Measurements from ENCODE around the gene IER3.
A peak's percentile ranks its signal among the peaks of the same experiment; 100 is the strongest.

Gene IER3

DNA sequence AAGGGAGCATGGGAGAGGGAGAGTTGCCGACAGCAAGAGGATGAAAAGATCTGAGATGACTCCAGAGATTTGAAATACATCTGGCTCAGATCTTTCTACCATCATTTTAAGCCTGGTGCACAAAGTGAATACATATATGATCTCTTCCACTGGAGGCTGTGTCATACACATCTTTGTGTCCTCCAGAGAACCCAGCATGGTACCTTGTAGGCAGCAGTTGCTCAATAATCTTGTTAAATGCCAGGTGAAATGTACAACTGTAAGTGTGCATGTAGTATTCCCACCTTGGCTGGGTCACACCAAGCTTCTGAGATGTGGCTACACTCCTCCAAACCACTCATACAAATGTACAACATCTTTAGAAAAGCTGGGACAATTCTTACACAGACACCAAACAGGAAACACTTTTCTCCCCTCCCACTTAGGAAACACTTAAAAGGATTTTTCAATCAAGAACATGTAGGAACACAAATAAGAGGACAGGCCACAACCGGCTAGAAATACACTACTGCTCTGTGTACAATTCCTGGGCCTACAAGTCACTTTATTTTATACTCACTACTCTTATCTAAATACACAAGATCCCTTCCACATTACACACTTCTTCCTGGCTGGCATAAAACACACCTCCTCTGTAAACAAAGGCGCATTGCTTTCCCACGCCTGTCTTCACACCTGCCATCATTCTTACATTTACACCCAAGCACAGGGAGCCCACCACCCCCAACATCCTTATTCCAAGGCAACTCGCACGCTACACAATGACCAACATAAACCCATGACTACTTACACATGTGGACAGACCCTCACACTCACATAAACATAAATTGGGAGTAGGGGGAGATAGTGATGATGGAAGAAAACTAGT is 3.8 kb upstream of the IER3 start:
- no peak for DNase-seq

DNA sequence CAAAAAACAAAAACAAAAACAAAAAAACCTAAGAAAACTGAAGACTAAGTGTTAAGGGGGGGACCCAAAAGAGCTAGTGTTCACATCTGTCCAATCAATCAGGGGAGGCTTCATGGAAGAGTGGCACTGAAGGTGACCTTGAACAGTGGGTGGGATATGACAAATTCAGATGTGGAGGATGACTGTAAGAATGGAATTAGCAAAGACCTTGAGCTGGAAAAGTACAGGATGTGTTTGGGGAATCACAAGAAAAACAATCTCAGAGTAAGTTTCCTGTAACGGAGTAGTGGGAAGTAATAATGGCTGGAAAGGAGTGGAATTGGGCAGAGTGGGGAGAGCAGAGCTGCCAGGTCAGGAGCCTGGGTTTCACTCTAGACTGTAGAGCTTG is 2.9 kb upstream of the IER3 start:
- no peak for DNase-seq

GRCh38 chr6:30743099-30744053 is 971 bp downstream of the IER3 start:
- DNase-seq, result peak in 3 of 5 experiments; percentile 21 to 49 (median 23)

DNA sequence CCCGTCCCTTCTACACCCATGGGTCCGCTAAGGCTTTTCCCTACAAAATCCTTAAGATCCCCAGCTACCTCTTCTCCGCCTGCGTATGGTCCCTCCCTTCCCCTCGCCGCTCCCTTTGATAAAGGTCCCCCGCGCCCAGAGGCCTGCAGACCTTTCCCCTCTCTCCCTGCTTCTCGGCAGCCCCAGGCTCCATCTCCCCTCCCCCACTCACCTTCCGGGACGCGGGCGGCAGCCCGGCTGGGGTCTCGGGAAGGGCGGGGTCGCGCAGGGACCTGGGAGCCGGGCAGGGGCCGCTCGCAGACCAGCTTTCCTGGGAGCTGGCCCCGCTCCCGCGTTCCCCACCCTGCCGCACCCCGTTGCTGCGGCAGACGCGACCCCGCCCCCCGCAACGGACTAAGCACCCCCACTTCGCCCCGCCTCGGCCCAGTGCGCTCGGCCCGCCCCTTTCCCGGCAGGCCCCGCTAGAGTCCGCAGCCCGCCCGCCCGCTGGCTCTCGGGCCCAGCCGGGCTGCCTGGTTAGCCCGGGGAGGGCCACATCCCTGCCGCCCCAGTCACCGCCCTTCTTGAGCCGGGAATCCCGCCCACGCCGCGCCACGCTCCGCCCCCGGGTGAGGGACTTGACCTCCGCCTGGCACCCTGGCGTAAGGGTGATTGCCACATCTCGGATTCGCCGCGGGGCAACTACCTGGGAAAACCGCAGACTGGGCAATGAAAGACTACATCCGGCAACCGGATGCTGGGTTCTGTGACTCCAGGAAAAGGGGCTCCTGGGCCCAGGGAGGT is 1.8 kb downstream of the IER3 start, which contains the start of gene FLOT1:
Gene FLOT1 (minus strand): TSS at position 372 of the 783 bp plus-strand sequence. CDS start 498 bp downstream, outside the sequence.
- DNase-seq, result peak; percentile 65 to 89 (median 78)

- DNase-seq, result no peak
These were observed 2.5 kb downstream of the IER3 start for GRCh38 chr6:30741789-30742315.

DNA sequence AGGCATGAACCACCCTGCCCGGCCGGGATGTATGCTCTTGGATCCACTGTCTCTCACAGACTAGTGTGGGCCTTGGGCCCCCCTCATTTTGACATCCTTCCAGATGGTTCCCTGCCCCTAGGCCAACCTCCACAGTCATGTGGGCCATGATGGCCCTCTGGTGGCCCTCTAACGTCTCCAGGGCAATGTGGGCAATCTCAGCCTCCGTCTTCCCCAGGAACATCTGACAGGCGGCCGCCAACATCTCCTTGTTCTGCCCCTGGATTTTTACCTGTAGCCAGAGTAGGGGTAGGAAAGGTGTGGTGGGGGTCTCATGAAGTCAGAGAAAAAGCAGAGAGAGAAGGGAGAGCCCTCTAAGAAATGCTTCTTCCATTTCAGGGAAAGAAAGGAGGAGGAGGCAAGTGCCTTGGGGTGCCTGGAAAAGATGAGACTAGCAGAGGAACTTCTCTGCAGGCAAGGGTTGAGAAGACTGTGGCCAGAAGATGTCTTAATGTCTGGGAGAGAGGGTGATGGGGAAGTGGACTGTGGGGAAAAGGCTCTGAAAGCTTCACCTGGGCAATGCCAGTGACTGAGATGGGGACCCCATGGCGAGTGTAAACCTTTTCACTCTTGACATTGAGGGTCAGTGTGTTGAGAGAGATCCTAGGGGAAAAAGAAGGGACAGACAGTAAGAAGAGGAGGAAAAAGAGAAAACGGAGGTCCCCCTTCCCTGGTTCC is 3.1 kb downstream of the IER3 start:
- no peak for DNase-seq

DNA sequence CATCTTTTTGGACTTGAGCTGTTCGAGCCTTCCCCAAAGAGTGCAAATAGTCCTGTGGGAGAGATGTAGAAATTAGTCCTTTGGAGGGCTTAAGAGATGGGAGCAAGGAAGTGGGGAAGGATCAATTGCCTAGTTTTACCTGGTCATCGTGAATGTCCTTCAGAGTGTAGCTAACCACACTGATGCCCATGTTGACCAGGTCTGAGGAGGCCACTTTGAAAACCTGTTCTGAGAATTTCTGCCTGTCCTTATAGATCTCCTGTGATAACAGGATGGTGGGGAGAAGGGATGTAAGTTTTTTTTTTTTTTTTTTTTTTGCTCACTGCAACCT is 3.8 kb downstream of the IER3 start:
- no peak for DNase-seq

GRCh38 chr6:30738532-30738931 is 5.8 kb downstream of the IER3 start:
- no peak for DNase-seq

DNA sequence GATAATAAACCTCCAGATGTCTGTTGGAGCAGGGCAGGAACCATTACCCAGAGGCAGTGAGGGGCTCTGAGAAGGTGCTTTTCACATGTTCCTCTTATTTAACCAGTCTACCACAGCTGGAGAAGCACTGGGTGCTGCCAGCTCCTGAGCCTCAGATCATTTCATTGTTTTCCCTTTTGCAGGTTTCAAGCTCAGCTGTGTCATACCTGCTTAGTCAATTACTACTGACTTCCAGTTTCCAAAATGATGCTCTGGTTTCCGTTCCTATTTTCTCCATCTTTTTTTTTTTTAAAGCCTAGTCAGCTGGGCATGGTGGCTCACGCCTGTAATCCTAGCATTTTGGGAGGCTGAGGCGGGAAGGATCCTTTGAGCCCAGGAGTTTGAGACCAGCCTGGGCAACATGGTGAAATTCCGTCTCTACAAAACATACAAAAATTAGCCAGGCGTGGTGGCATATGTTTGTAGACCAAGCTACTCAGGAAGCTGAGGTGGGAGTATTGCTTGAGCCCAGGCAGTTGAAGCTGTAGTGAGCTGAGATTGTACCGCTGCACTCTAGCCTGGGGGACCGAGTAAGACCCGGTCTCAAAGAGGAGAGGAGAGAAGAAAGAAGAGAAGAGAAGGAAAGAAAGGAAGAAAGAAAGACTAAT is 8.6 kb downstream of the IER3 start:
- no peak for DNase-seq

DNA sequence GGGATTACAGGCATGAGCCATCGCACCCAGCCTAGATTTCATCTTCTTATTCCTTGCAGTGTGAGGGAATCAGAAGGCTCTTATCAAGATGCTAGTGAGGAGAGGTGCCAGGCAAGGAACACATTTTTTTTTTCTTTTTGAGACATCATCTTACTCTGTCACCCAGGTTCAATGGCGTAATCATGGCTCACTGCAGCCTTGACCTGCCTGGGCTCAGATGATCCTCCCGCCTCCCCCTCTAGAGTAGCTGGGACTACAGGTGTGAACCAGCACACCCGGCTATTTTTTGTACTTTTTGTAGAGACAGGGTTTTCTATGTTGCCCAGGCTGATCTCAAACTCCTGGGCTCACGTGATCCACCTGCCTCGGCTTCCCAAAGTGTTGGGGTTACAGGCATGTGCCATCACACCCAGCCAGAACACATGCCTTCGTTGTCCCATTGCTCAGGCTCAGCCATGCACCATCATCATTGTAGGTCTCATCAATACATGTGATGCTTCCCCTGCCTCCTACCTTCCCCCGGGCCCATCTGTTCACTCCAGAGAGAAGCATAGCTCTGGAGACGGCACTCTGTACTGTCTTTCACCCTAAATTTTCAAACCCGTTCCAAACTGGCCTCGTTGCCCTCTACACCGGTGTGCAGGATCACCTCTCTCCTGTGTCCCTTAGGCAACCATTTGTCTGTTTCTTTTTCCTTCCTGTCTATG is 12.0 kb downstream of the IER3 start:
- DNase-seq, result no peak

- peak; percentile 67 to 91 (median 78) for DNase-seq
These were observed 13.5 kb downstream of the IER3 start for GRCh38 chr6:30730601-30731435.

DNA sequence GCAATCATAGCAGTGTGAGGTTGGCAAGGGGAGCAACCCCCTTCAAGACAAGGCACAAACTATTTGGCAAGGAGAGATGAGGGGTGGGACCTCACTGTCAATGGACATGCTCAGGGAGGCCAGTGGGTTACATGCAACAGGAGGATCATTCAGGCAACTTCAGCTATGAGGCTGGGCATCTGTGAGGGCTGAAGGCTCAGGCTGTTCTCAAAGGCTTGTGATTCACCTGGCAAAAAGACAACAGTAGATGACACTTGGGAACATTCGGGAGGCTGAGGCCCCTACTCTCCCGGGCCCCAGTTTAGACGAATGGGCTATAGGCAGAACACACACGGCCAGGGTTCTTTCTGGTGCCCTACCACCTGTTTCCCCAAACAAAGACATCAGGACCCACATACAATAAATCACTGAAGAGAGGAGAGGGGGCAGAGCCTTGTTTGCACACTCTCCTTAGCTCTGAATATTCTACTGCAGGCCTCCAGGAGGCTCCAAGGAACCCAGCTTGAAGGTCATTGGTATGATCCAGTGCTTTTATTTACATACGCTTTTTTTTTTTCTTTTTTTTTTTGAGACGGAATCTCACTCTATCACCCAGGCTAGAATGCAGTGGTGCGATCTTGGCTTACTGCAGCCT is 16.3 kb downstream of the IER3 start:
- no peak for DNase-seq

- no peak for DNase-seq
These were observed 17.6 kb downstream of the IER3 start for GRCh38 chr6:30726506-30727413.

GRCh38 chr6:30725713-30726505 is 18.4 kb downstream of the IER3 start:
- DNase-seq, result no peak

GRCh38 chr6:30724906-30725667 is 19.3 kb downstream of the IER3 start:
- DNase-seq, result no peak

All from T-helper 2 cell (primary cell).